NK-92 treated with Interleukin-12 subunit alpha and Interleukin-12 subunit beta, amount 100 ng/mL, for 24 hours (cell line): Measurements from ENCODE around the gene SIRT2.
"Not testable (repeated sequence)": the region's sequence is repeated elsewhere in the genome, so short reads cannot be mapped to it uniquely, and the experiment has no call there.

Experiments
- DNase-seq: peaks from one replicate; lab custom pipeline; 2025; lab: John Stamatoyannopoulos, UW

Gene SIRT2

DNA sequence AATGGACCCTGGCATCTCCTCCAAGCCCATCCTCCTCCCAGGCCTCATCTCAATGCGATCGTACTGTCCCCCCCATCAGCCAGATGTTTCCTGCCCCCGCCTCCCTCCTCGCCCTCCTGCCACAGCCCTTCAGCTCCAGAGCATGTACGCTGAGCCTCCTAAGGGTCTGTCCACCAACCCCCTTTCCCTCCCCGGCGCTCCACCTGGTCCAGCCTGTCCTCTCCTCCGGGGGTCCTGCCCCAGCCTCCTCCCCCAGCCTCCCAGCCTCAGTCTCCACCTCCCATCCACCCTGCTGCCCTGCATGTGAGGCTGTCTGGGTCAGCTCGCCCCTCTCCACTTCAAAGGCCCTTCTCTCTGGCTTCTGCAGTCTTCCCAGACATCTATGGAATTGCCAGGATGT lies 4.5 kb downstream of the SIRT2 start:
- DNase-seq: no peak

GRCh38 chr19:38893341-38893771 lies 6.1 kb downstream of the SIRT2 start:
- no peak for DNase-seq

DNA sequence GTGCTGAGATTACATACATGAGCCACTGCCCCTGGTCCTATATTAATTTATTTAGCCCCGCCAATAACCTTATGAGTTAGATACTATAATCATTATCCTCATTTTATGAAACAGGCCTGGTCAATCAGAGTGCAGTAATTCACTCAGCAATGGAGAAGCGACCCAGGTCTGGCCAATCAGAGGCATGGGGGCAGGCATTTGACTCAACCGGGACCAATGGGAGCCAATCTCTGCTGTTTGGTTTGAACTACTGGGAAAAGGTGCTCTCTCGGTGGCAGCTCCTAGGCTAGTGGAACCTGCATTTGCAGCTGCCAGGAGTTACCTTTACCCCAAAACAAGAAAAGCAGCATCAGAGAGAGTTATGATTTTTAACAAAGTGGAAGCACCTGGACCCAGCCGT lies 6.6 kb downstream of the SIRT2 start:
- no peak for DNase-seq

DNA sequence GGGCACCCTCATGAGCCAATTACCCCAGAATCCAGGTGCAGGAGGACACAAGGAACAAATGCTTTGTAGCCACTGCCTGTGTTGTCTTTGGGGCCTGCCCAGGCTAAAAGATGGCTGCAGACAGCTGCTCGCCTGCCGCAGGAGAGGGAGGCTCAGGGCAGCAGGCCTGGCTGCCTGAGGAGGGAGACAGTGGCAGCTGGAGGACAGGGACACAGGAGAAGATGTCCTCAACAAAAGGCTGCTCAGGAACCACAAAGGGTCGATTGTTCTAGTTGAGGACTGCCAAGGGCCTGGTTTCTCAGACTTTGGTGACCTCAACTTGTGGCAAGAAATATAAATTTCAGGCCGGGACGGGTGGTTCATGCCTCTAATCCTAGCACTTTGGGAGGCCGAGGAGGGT lies 7.6 kb downstream of the SIRT2 start:
- DNase-seq: no peak

DNA sequence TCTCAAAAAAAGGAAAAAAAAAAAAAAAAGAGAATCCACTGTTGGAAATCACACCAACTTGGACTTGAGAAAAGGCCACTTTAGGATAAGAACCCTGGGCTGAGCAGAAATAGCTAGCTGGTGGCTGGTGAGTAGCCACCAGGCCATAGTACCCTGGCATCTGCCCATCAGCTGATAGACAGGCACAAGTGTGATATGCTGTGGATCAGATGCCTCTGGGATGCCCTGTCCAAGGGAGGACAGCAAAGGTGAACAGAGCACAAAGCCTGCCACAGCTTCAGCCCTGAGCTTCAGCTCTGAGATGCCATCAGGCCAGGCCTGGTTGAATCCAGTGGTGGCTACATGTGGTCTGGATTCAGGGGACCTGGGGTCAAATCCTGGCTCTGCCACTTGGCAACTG lies 8.7 kb downstream of the SIRT2 start:
- DNase-seq: no peak

GRCh38 chr19:38889803-38890202 lies 9.6 kb downstream of the SIRT2 start:
- no peak for DNase-seq

- DNase-seq: no peak
Measured at GRCh38 chr19:38888876-38889275, 10.5 kb downstream of the SIRT2 start.

- not testable (repeated sequence) for DNase-seq
Measured at GRCh38 chr19:38884691-38885090, 14.7 kb downstream of the SIRT2 start.

GRCh38 chr19:38883286-38883685 lies 16.1 kb downstream of the SIRT2 start:
- no peak for DNase-seq

GRCh38 chr19:38880882-38881609 lies 18.4 kb downstream of the SIRT2 start:
- no peak for DNase-seq

DNA sequence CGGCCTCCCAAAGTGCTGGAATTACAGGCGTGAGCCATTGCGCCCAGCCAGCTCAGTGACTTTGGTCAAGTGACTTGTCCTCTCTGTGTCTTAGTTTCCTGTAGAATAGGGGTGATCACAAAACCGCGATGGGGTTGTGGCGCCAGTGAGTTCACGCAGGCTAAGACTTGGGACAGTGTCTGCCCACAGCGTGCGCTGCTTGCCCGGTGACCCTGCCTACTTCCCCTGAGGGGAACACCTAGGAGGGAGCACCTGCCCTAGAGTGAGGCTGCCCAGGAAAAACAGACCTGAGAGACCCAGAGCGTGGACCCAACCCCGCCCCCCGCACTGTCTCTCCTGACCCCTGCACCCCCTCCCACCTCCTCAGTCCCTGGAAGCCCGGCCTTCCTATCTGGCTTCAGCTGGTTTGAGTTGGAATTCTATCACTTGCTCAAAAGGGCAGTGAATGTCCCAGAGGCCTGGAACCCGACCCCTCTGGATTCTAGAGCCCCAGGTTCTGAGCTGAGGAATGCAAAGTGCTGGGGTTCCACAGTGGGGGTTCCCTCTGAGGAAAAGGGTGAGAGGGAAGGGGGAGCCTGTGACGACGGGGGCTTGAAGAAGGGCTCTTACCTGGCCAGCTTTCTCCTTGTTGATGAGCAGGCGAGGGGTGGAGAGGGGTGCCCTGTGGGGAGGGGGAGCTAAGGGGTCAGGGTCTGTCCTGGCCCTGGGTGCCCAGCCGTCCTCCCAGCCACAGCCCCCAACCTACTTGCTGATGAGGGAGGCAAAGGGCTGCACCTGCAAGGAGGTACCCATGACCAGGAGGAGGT lies 19.1 kb downstream of the SIRT2 start:
- DNase-seq: no peak

DNA sequence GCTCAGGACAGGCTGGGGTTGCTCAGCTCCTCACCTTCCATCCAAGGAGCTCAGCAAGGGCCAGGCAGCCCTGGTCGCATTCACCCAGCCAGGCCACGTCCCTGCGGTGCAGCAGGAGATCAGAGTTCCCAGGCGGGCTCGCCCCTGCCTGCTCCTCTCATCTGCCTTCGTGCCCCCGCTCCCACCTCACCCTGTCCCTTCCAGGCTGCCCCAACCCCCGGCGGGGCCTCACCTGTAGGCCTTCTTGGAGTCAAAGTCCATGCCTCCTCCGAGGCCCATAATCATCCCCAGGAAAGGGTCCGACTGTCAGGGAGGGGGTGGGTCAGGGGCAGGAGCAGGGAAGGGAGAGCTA lies 20.0 kb downstream of the SIRT2 start:
- DNase-seq: no peak

DNA sequence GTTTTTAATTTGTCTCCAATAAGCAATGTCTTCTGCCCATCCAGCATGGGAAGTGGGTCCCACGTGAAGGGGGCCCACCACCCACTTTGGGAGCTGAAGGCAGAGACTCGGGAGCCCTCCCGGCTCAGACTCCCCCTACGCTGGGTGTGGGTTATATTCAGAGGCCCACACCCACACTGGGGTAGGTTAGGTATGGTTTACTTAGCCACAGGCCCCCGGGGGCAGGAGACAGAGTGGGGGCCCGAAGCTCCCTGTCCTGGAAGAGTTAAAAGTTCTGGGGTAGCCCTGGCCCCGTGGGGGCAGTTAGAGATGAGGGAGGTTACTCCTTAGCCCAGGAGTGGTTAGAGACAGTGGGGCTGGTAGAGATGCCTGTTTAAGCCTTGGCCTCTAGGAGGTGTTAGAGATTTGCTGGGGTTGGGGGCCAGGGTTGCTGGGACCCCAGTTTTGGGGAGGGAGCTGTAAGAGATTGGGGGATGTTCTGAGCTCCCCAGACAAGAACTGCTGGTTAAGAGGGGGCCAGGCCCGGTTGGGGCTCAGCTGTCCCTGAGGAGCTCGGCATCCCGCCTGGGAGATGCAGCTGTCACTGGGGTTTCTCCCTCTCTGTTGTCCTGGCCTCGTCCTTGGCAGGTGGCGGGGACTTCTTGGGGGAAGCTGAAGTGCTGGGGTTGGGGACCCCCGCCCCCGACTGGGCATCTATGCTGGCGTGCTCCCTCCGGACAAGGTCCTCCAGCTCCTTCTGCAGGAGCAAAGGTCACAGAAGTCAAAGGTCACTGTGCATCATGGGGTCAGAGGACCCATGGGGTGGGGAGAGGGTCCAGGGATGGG lies 20.6 kb downstream of the SIRT2 start:
- DNase-seq: no peak

DNA sequence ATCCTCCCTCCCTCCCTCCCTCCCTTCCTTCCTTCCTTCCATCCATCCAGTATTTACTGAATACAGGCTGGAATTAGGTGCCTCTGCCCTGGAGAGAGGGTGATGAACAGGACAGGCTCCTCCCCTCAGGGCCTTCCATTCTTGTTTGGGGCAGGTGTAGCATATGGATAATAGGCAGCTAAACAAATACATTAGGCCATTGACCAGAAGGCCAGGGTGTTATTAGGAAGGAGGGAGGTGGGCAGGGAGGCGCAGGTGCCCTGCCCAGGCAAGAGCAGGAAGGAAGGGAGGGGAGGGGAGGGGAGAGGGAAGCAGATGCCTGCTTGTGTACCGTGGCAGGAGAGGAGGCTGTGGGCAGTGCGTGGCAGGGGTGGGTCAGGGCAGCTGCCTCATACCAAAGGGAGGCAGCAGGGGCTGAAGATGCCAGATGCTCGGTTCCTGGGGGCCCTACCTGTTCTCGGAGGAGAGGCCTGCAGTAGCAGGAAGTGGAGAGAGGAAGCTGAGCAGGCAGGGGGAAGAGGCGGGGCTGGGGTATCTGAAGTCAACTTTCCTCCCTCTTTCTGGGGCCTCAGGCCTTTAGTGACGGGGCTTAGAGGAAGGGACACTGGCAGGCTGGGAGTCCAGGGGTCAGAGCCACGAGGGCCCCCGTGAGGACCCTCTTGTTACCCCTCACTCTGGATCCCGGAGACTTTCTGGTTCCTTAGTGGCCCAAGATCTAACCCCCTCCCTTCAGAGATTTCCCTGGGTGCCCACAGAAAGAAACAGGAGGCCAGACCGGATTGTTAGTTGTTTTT lies 21.4 kb downstream of the SIRT2 start, which contains the start of gene RINL:
Gene RINL, minus strand, starts transcription at position 495 of the 794 bp plus-strand sequence. CDS start 1,533 bp downstream, outside the sequence.
- DNase-seq: peak; percentile 69

GRCh38 chr19:38875656-38876395 lies 23.6 kb downstream of the SIRT2 start:
- no peak for DNase-seq

GRCh38 chr19:38873400-38873799 lies 26.0 kb downstream of the SIRT2 start:
- not testable (repeated sequence) for DNase-seq

DNA sequence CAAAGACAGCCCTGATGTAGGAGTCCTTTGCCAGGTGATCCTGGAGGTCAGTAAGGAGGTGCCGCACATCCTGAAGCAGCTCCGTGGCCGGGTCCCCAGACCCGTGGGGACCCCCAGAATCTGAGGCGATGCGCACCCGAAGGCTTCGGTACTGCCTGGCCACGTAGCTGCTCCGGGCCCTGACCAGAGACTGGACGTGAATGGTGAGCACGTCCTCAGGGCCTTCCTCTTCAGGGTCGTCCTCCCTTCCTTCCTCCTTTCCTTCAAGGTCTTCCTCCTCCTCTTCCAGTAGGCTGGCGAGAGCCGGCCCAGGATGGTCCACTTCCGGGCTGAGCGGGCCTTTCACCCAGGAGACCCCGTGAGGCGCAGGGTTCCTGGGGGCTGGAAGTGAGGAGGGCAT lies 28.8 kb downstream of the SIRT2 start:
- no peak for DNase-seq

DNA sequence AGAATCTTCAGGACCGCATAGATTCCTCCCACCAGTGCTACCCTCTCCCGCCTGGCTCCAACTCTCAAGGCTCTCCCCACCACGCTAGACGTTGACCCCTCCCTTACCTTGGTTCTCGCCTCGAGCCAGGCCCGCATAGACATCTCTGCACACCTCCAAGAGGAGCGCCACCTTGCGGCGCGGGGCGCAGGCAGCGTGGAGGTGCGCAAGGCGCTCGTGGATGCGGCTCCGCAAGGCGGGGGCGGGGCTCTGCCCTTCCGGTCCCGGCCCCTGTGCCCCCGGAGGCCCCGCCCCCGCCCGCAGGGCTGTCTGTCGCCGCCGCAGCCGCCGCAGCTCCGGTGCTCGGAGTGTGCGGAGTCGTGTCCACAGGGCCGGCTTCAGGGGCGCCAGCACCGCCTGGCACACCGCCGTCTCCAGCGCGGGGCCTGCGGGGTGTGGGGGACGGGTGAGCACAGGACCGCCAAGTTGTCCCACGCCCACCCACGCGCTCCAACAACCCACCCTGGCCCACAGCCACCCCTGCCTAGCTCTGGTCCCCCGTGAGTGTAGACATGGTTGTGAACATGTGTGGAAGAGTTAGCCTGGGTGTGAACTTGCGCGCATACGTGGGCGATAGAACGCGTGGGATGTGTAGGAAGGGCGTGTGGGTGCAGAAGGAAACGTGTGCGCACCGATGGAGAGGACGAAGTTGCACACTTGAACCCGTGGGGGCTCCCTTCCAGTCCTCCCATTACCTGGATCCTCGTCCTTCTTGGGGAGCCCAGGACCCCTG lies 29.4 kb downstream of the SIRT2 start:
- no peak for DNase-seq

DNA sequence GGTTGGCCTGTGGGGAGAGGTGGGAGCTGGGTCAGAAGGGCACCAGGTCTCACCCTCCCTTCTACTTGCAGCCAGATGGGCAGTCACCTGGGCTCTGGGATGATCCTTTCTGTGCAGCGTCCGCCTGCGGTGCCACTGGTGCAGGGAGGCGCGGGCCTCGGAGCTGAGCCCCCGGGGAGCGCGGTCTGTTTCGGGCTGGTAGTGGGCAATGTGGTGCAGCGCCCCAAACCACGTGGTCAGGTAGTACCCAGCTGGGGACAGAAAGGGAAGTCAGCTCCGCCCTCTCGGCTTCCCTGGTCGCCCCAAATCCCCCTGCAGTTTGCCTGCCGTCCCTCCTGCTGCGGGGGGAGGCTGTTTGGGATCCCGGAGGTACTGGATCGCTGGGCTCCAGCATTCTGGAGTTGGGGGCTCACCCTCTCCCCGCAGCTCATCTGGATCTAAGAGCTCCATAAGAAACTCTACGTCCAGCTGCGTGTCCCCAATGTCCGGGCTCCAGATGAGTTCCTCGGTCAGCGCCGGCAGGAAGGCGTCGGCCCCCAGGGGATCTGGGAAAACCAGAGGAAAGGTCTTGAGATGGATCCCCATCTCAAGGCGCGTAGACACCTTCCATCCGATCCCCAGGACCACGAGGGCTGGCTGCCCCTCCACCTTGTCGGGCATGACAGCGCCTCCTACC lies 30.1 kb downstream of the SIRT2 start:
- DNase-seq: no peak

- DNase-seq: no peak
Measured at GRCh38 chr19:38868551-38868950, 30.9 kb downstream of the SIRT2 start.
